MCF 10A (cell line): ENCODE data around the gene PAX1. TPM values are rescaled to one million over a fixed set of nuclear protein-coding genes. Genes with fewer than 3 reads are reported as not detected.

Source experiments
- BruUV-seq: library from RNA; stranded (reverse); fragments of 400-500 nt; replicated peaks from 2 replicates; lab custom pipeline; 2021; lab: Mats Ljungman, UMichigan
- CTCF ChIA-PET: fragments of 300-600 bp; sonication (Branson Sonifier 250); formaldehyde crosslinking; extraction: SDS; loops from one replicate; lab custom pipeline; 2021; ENCODE audit warnings: antibody characterized with exemption, inconsistent platforms; lab: Yijun Ruan, JAX
- POLR2A ChIA-PET: fragments of 300-600, 350-650 bp; sonication (Branson Sonifier 250); formaldehyde crosslinking; extraction: SDS; loops from one replicate; lab custom pipeline; 2020; ENCODE audit warnings: antibody characterized with exemption, inconsistent platforms; lab: Yijun Ruan, JAX
- DNase-seq: peaks from one replicate; pipeline ENCODE4 v3.0.0-alpha.2; 2018; ENCODE audit not compliant: unreplicated experiment
- H3K27ac Mint-ChIP-seq: one replicate; pipeline ENCODE4 v1.8.0; 2022; ENCODE audit warnings: mild to moderate bottlenecking, low read depth, mixed read lengths; ENCODE audit not compliant: unreplicated experiment
- H3K27me3 Mint-ChIP-seq: one replicate; pipeline ENCODE4 v1.8.0; 2022; ENCODE audit warnings: mixed read lengths; ENCODE audit not compliant: insufficient read depth, unreplicated experiment
- H3K36me3 Mint-ChIP-seq: one replicate; pipeline ENCODE4 v1.8.0; 2022; ENCODE audit warnings: mild to moderate bottlenecking, moderate library complexity, mixed read lengths; ENCODE audit not compliant: insufficient read depth, unreplicated experiment
- H3K4me1 Mint-ChIP-seq: one replicate; pipeline ENCODE4 v1.8.0; 2022; ENCODE audit warnings: mixed read lengths; ENCODE audit not compliant: insufficient read depth, unreplicated experiment
- H3K4me3 Mint-ChIP-seq: one replicate; pipeline ENCODE4 v1.8.0; 2022; ENCODE audit warnings: mild to moderate bottlenecking, moderate library complexity, mixed read lengths; ENCODE audit not compliant: unreplicated experiment
- H3K9me3 Mint-ChIP-seq: one replicate; pipeline ENCODE4 v1.8.0; 2022; ENCODE audit warnings: mixed read lengths; ENCODE audit not compliant: unreplicated experiment
- intact Hi-C: fragments of 100-400 bp; cut with micrococcal nuclease; formaldehyde crosslinking; loops from 2 replicates; pipeline ENCODE4 v1.14.1; 2022
- total RNA-seq: library from RNA; stranded (reverse); gene quantifications from 2 replicates; pipeline ENCODE4 v1.2.3, GENCODE V29; 2022
- TF ChIP-seq, protein P1 (sequence below): fragments of 200-600 bp; IDR thresholded peaks from one replicate; pipeline ENCODE4 v1.8.0; 2022; ENCODE audit warnings: antibody characterized with exemption, mild to moderate bottlenecking; ENCODE audit not compliant: unreplicated experiment

Gene PAX1
- total RNA-seq, 1 experiment from 2014 or later: not detected

DNA sequence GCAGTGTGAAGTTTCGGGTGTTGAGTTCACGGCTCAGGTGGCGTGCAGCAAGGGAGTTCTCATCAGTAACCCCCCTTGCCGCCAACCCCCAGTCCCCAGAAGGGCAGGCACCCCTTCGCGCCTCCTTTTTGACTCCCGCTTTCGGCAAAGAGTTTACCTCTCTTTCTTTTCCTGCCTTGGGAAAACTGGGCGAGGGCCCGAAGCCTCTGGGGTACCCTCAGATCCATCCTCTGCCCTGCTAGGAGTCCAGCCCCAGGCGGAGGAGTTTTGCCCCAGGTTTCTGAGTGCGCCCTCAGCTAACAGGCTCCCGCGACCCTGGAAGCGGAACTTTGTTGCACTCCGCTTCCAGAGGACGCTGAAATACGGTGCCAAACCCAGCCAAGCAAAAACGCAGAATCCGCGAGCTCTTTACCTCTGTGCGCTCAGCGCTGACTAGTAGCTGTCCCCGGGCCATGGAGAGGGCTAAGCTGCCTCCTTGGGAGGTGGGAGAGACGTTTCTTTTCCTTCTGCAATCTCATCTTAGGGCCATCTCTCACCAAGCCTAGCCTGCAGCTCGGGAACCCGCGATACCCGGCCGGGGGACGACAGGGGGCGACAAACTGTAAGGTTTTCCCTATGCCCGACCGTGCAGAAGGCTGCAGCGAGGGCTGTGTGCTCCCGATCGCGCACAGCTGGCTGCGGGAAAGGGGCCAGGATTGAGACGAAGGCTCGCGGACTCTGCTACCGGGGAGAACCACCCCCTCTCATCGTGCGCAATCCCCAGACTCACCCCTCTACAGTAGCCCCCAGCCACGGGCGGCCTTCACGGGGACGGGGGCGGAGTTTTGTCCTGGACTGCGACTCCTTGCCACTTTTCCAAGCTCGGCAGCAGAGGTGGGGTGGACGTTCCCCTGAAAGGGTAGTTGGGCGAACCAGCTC, 2.7 kb upstream of the PAX1 start:
- Mint-ChIP-seq H3K4me1 (no peaks in the 10 kb centered on the region), H3K36me3 (no peaks in the 10 kb centered on the region), H3K9me3 (no peaks in the 10 kb centered on the region), H3K27ac (no peak overlapping the region), H3K27me3 (peaks cover 76% of the 10 kb centered on the region), H3K4me3 (no peak overlapping the region)
- TF ChIP-seq, protein P1, sequence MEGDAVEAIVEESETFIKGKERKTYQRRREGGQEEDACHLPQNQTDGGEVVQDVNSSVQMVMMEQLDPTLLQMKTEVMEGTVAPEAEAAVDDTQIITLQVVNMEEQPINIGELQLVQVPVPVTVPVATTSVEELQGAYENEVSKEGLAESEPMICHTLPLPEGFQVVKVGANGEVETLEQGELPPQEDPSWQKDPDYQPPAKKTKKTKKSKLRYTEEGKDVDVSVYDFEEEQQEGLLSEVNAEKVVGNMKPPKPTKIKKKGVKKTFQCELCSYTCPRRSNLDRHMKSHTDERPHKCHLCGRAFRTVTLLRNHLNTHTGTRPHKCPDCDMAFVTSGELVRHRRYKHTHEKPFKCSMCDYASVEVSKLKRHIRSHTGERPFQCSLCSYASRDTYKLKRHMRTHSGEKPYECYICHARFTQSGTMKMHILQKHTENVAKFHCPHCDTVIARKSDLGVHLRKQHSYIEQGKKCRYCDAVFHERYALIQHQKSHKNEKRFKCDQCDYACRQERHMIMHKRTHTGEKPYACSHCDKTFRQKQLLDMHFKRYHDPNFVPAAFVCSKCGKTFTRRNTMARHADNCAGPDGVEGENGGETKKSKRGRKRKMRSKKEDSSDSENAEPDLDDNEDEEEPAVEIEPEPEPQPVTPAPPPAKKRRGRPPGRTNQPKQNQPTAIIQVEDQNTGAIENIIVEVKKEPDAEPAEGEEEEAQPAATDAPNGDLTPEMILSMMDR: no peak
- CTCF ChIA-PET: interaction anchor here (0.6 to 3.9 kb wide), 17 partner anchors 14 to 1904 kb away, joined by 3 to 33 read pairs (median 4); no protein-coding TSS in a partner anchor
- POLR2A ChIA-PET: interaction anchor here (0.6 kb wide), 1 partner anchor 586 kb away, joined by 4 read pairs; no protein-coding TSS in a partner anchor
- intact Hi-C loops: no loop called here
- BruUV-seq: no TSS peak
- no peak for DNase-seq

DNA sequence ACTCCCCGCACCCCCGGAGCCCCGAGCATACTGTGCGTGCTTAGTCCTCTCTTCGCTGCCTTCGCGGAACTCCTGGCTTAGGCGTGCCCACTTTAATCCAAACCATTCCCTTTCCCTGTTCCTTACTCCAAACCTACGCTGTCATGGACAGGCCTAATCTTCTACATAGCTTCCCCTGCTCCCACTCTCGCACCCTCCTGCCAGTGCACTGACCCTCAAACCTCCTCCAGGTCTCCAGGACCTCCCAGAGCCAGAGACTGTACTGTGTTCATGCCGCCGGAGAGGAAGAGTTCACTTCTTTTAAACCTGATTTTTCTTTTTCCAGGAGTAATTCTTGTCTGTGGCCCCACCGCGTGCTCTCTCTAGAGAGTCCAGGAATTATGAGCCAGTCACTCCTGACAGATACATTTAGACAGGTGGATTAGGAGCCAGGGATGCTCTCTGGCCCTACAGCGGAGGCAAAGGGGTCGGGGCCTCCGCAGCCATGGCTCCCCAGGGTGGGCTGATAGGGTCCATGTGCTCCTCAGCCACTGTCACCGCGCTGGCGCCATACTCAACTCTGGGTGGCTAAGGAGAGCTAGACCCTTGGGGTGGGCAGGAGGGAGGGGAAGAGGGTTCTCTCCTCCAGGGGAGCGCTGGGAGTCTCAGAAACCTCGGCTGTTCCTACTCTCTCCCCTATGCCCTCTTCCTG, 1.6 kb upstream of the PAX1 start:
- no TSS peak for BruUV-seq
- CTCF ChIA-PET: interaction anchor here (0.6 to 3.9 kb wide), 18 partner anchors 15 to 1903 kb away, joined by 3 to 33 read pairs (median 4); no protein-coding TSS in a partner anchor

DNA sequence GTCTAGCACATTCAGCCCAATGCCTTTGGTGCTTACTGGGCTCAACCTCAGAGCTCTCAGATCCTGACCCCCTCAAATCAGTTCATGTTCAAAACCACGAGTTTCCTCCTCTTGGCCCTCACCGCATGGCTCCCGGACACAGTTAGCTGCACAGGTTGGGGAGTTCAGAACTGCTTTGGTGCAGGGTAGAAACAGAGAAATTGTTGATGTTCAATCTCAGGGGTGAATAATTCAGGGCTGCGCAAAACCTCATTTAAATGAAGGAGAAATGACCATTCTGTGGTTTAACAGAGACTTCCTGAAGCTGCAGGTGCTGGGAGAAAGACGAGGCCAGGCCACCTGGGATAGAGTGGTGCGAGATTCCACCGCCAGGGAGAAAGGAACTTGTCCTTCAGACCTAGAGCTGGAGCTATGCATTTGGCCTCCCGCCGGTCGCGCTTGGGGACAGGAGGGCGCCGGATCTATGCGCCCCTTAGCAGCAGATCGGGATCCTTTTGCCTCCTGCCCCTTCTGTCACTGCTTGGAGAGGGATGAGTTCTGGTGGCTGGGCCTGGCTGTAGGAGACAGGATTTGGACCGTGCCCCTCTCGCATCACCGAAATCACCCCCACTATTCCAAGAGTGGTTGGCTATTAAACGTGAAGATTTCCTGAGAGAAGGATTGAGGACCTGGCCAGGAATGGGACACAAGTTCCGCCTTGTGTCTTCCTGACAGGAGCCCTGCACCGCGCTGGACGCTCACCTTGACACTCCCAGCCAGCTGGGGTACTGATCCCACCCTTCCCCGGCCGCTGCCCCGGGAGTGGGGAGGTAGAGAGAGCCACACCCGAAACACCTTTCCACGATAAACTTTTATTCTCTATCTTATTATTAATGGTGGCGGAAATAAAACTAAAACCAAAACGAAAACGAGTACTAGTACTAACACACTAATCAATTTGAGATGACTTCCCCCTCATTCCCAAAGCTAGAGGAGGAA, 767 bp upstream of the PAX1 start:
- TF ChIP-seq, protein P1: no peak
- intact Hi-C loops: no loop called here
- no peak for DNase-seq
- CTCF ChIA-PET: interaction anchor here (0.6 to 3.9 kb wide), 6 partner anchors 14 to 608 kb away, joined by 3 to 33 read pairs (median 4); no protein-coding TSS in a partner anchor
- H3K9me3 Mint-ChIP-seq: no peaks in the 10 kb centered on the region
- no peaks in the 10 kb centered on the region for H3K4me1 Mint-ChIP-seq
- H3K36me3 Mint-ChIP-seq: no peaks in the 10 kb centered on the region
- H3K27me3 Mint-ChIP-seq: peaks cover 76% of the 10 kb centered on the region
- no peak overlapping the region for H3K4me3 Mint-ChIP-seq
- H3K27ac Mint-ChIP-seq: no peak overlapping the region
- POLR2A ChIA-PET: no interaction called here
- no TSS peak for BruUV-seq

More for the DNA sequence above, 1.6 kb upstream of the PAX1 start:
- Mint-ChIP-seq H3K36me3 (no peaks in the 10 kb centered on the region), H3K4me3 (no peak overlapping the region), H3K4me1 (no peaks in the 10 kb centered on the region), H3K27ac (no peak overlapping the region), H3K27me3 (peaks cover 76% of the 10 kb centered on the region), H3K9me3 (no peaks in the 10 kb centered on the region)
- POLR2A ChIA-PET: no interaction called here
- TF ChIP-seq, protein P1: no peak
- intact Hi-C loops: no loop called here
- no peak for DNase-seq
